Activated T-helper 1 cell treated with anti-CD3 and anti-CD28 coated beads, Interleukin-2, amount 50 U/mL, for 16 hours (primary cell): ENCODE data around the gene DLG2.

Experiments
- DNase-seq, 2 donors: peaks; one replicate each; pipeline ENCODE4 v3.0.0-alpha.2; 2020; ENCODE audit warnings: low read depth in 1 of 2, low spot score in 1 of 2

DLG2 gene

GRCh38 chr11:84522331-84522730 is 1104.8 kb downstream of the DLG2 start:
- no peak for DNase-seq

- no peak for DNase-seq
Observed at GRCh38 chr11:84518631-84519183, 1108.4 kb downstream of the DLG2 start.

GRCh38 chr11:84514436-84514835 is 1112.7 kb downstream of the DLG2 start:
- no peak for DNase-seq

GRCh38 chr11:84503503-84503902 is 1123.6 kb downstream of the DLG2 start:
- no peak for DNase-seq

- no peak for DNase-seq
Observed at GRCh38 chr11:84501750-84502149, 1125.4 kb downstream of the DLG2 start.

GRCh38 chr11:84497981-84498411 is 1129.1 kb downstream of the DLG2 start:
- DNase-seq = no peak

- DNase-seq = no peak
Observed at GRCh38 chr11:84497181-84497580, 1130.0 kb downstream of the DLG2 start.

- DNase-seq = no peak
Observed at GRCh38 chr11:84496122-84496521, 1131.0 kb downstream of the DLG2 start.

GRCh38 chr11:84480131-84480530 is 1147.0 kb downstream of the DLG2 start:
- no peak for DNase-seq

- DNase-seq = no peak
Observed at GRCh38 chr11:84476581-84476980, 1150.6 kb downstream of the DLG2 start.

GRCh38 chr11:84471501-84471900 is 1155.6 kb downstream of the DLG2 start:
- DNase-seq = no peak

GRCh38 chr11:84468235-84468634 is 1158.9 kb downstream of the DLG2 start:
- DNase-seq = no peak

GRCh38 chr11:84465040-84465439 is 1162.1 kb downstream of the DLG2 start:
- no peak for DNase-seq

GRCh38 chr11:84455691-84456090 is 1171.5 kb downstream of the DLG2 start:
- no peak for DNase-seq

GRCh38 chr11:84452211-84452610 is 1174.9 kb downstream of the DLG2 start:
- no peak for DNase-seq

- DNase-seq = no peak
Observed at GRCh38 chr11:84438565-84438964, 1188.6 kb downstream of the DLG2 start.

GRCh38 chr11:84437071-84437980 is 1189.8 kb downstream of the DLG2 start:
- DNase-seq = no peak

GRCh38 chr11:84430661-84431060 is 1196.5 kb downstream of the DLG2 start:
- no peak for DNase-seq

GRCh38 chr11:84425673-84426072 is 1201.5 kb downstream of the DLG2 start:
- DNase-seq = no peak

GRCh38 chr11:84420271-84420670 is 1206.9 kb downstream of the DLG2 start:
- no peak for DNase-seq

- no peak for DNase-seq
Observed at GRCh38 chr11:84419616-84420015, 1207.5 kb downstream of the DLG2 start.

- no peak for DNase-seq
Observed at GRCh38 chr11:84414920-84415319, 1212.2 kb downstream of the DLG2 start.

GRCh38 chr11:84413549-84413948 is 1213.6 kb downstream of the DLG2 start:
- no peak for DNase-seq
